ENCODE measurements around the gene CLOCK. TPM values are rescaled to one million over a fixed set of nuclear protein-coding genes. Genes with fewer than 3 reads are reported as not detected.

CLOCK gene
- total and polyA plus RNA-seq, 10 of the 15 experiments (the other 5 are each of a cell fraction or from before 2014, with no cell fraction given): 2.8 to 11.7 (median 10.4) TPM

GRCh38 chr4:55395529-55396307 lies 151.0 kb downstream of the CLOCK start, which contains the start of gene TMEM165 (continued):
- no peak for TF ChIP-seq TBL1XR1 (IDR thresholded peaks at IDR 0.05; ENCODE audit: low read depth, low read length)
- peak; percentile 84; the same call in 1 of the 3 replicates for TF ChIP-seq POU2F2 (IDR thresholded peaks at IDR 0.05; ENCODE audit: borderline replicate concordance, low read depth, low read length)
- peak; percentile 90 for TF ChIP-seq SMAD5 (IDR thresholded peaks at IDR 0.05; ENCODE audit: low read depth)
- TF ChIP-seq GATAD2B (conservative IDR thresholded peaks at IDR 0.05; ENCODE audit: low read depth): peak; percentile 88
- TF ChIP-seq NKRF (conservative IDR thresholded peaks at IDR 0.05): peak; percentile 68
- TF ChIP-seq POLR2AphosphoS2 (IDR thresholded peaks at IDR 0.05; ENCODE audit: low read depth, low read length): peak; percentile 60; the same call in 1 of the 2 replicates
- no peak for TF ChIP-seq YBX1 (IDR thresholded peaks at IDR 0.05)

DNA sequence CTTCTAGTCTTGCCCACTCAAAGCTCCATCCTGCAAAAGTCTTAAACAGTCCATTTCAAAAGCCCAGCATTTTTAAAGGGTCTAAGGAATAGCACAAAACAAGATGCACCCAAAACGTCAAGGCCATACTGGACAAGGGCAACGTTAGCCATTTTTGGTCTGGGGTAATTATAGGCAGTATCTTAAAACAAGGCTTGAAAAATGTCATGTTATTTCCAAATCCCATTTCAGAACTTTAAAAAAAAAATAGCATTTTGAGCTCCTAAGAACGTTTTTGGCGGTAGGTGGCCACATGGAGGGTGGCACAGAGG lies 151.5 kb downstream of the CLOCK start:
- SMC1A ChIA-PET (ENCODE audit: uncharacterized antibody, unreplicated experiment): interaction anchor here (0.6 to 3.3 kb wide), 8 partner anchors 9 to 283 kb away, joined by 3 to 12 read pairs (median 5); partner anchors contain the start of gene SRD5A3
- in situ Hi-C loops (cut with MboI): loop anchor here (5.0 kb wide), 1 partner anchor 152 kb away; the partner anchor contains the start of gene CLOCK
- TF ChIP-seq EGR1 (IDR thresholded peaks at IDR 0.05; ENCODE audit: borderline replicate concordance in 1 of 2, low read depth in 2 of 2, low read length in 2 of 2): peak in 1 of 2 experiments; percentile 42; a peak in 1 of 3 replicates
- no peak for TF ChIP-seq ZNF384 (IDR thresholded peaks at IDR 0.05; ENCODE audit: borderline replicate concordance, low read depth, low read length)
- RAD21 ChIA-PET (ENCODE audit: unreplicated experiment): interaction anchor here (0.8 to 6.1 kb wide), 5 partner anchors 14 to 159 kb away, joined by 3 to 41 read pairs (median 3); no protein-coding TSS in a partner anchor
- no peaks in the 10 kb centered on the region for H3K27me3 ChIP-seq (replicated peaks in 1 of 2; ENCODE audit: control insufficient read depth in 2 of 2, insufficient read depth in 2 of 2, low read length in 1 of 2)
- TSS peak; percentile 78 for BruUV-seq (replicated peaks)
- WGBS (ENCODE audit: insufficient coverage, insufficient replicate concordance, low lambda C conversion rate, missing lambda C conversion rate): 2% methylated on average over 4 of the region's 4 CpGs
- H3K79me2 ChIP-seq (ENCODE audit: control insufficient read depth, insufficient read depth, low read length): peaks cover 45% of the 10 kb centered on the region
- peak overlapping the region; percentile 88 for H3K4me3 ChIP-seq
- no peak for DNase-seq (ENCODE audit: low read depth, low spot score)
- no peaks in the 10 kb centered on the region for H3K9me3 ChIP-seq (replicated peaks; ENCODE audit: control insufficient read depth, insufficient read depth, low read length)
- ATAC-seq: peak; percentile 0; the same call in 2 of the 3 replicates
- peak overlapping the region; percentile 94 for H2AFZ ChIP-seq (ENCODE audit: control insufficient read depth, low read depth, low read length)
- peaks cover 3% of the 10 kb centered on the region; the same call in 1 of the 2 replicates for H3K4me1 ChIP-seq (ENCODE audit: control insufficient read depth, insufficient read depth, low read length)
- peaks cover 0 to 4% of the 10 kb centered on the region in 2 experiments; a peak in 1 of 4 replicates for H3K36me3 ChIP-seq (ENCODE audit: control insufficient read depth in 2 of 2, insufficient read depth in 2 of 2, low read length in 1 of 2)
- peak overlapping the region; percentile 91 for H3K9ac ChIP-seq (ENCODE audit: control insufficient read depth, insufficient read depth, low read length)
- POLR2A ChIA-PET: interaction anchor here (0.5 to 2.3 kb wide), 11 partner anchors 9 to 554 kb away, joined by 3 to 7 read pairs (median 4); partner anchors contain the start of genes CEP135 and SRD5A3
- peak overlapping the region; percentile 76 for H3K4me2 ChIP-seq (ENCODE audit: control insufficient read depth, insufficient read depth)
- FAIRE-seq: peak; percentile 78
- intact Hi-C loops (cut with micrococcal nuclease; ENCODE audit: unreplicated experiment): loop anchor here (5.0 kb wide), 2 partner anchors 48 to 457 kb away; partner anchors contain the start of genes EXOC1 and SRD5A3
- H3K27ac ChIP-seq (ENCODE audit: control insufficient read depth, insufficient read depth): peak overlapping the region; percentile 91
- CTCF ChIA-PET: interaction anchor here (0.7 to 8.4 kb wide), 8 partner anchors 9 to 311 kb away, joined by 3 to 75 read pairs (median 3); partner anchors contain the start of gene SRD5A3
- 0 out of 2 replicates have a peak, but pooled peaks cover 2% of the 10 kb centered on the region for H4K20me1 ChIP-seq (ENCODE audit: control insufficient read depth, insufficient read depth)
